GM19438 (cell line): ENCODE data around the gene SPRR2E.
"Not testable (repeated sequence)": the region's sequence is repeated elsewhere in the genome, so short reads cannot be mapped to it uniquely, and the experiment has no call there.

ENCODE experiments used
- ATAC-seq: cut with Tn5 transposase; IDR thresholded peaks from one replicate; pipeline ENCODE4 v1.9.1; 2021; ENCODE audit warnings: low read depth; ENCODE audit not compliant: unreplicated experiment

SPRR2E gene

DNA sequence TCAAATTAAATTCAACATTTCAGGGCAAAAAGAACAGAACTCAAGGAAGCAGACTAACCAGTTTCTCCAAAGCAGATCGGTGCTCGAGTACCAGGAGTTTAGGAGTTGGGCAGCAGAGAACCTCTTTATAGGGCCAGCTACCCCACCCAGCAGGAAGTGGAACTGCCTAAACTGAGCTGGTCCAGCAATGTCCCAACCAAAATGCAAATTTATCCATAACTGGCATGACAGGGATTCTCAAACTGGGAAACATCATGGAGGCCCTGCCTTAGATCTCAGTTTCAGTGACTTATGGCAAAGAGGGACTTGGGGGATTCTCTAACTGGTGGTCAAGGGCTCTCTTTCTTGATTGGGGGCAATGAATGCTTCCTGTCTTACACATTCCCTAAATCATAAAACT, 22.8 kb downstream of the SPRR2E start, which contains the start of gene SPRR2B:
SPRR2B (minus strand) TSS at position 101 of the 400 bp plus-strand sequence. CDS start 772 bp downstream, outside the sequence.
- ATAC-seq = no peak

DNA sequence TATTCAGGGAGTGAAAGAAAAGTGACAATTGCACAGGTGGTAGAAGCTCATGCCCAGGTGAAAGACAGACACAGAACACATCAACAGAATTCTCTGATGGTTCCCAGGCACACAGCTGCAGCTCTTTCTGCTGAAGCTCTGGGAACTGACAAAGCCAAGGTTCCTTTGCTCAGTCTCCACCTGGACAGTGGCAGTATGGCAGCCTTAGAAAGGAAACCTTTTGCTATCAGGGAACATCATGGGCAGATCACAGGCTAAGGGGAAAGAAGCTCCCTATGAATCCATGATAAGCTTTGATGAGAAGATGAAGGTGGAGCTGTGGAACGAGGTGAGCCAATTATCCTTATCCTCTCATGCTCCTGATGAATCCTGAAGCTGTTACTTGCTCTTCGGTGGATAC, 24.1 kb downstream of the SPRR2E start:
- no peak for ATAC-seq

GRCh38 chr1:153058826-153059784, 35.2 kb downstream of the SPRR2E start:
- ATAC-seq = no peak

GRCh38 chr1:153058154-153058553, 36.2 kb downstream of the SPRR2E start:
- no peak for ATAC-seq

- ATAC-seq = no peak
Measured at GRCh38 chr1:153057375-153057774, 37.0 kb downstream of the SPRR2E start, which contains the start of gene SPRR2A. SPRR2A (minus strand) TSS chr1:153057512; CDS start chr1:153056735, 777 bp downstream.

DNA sequence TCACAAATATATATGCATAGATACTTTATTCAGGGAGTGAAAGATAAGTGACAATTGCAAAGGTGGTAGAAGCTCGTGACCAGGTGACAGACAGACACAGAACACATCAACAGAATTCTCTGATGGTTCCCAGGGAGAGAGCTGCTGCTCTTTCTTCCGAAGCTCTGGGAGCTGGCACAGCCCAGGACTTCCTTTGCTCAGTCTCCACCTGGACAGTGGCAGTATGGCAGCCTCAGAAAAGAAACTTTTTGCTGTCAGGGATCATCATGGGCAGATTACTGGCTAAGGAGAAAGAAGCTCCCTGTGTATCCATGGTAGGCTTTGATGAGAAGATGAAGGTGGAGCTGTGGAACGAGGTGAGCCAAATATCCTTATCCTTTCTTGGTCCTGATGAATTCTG, 38.2 kb downstream of the SPRR2E start:
- not testable (repeated sequence) for ATAC-seq

DNA sequence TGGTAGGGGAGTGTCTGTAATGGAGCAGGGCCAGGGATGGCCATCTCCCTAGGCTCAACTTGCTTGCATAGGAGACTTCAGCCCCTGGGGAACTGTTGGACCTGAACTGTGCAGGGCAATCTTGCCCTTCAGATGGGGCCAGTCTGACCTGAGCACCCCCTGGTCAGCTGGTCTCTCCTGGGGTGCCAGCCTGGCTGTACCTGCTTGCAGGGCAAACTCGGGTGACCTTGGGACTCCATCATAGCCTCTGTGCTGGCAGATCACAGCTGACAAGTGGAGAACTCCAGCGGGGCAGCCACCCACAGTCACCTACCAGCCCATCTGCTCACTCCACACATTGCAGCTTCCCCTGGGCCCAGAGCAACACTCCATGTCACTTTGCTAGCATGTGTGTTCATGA, 45.1 kb downstream of the SPRR2E start:
- no peak for ATAC-seq
